Testis (tissue), 2 donors: ENCODE data around the gene ZSCAN5A.
"Not testable (repeated sequence)": the region's sequence is repeated elsewhere in the genome, so short reads cannot be mapped to it uniquely, and the experiment has no call there.

Source experiments
- CTCF ChIP-seq, 3 experiments: fragments of 450-650 bp in 2 of 3; fragments of 200-600 bp in 1 of 3; sonication (generic) in 1 of 3; IDR thresholded peaks; one replicate each; pipeline ENCODE4 v1.5.1; 2016 to 2019; ENCODE audit warnings: antibody characterized with exemption in 3 of 3, mild to moderate bottlenecking in 2 of 3, moderate library complexity in 1 of 3
- POLR2A ChIP-seq: fragments of 450-650 bp; IDR thresholded peaks from one replicate; pipeline ENCODE4 v1.6.1; 2017; ENCODE audit warnings: antibody characterized with exemption, mild to moderate bottlenecking, moderate library complexity

- TF ChIP-seq CTCF (IDR thresholded peaks at IDR 0.05); POLR2A: not testable (repeated sequence)
Observed at GRCh38 chr19:56261932-56262331, 52.7 kb downstream of the ZSCAN5A start.
